Fibroblast of skin of back (primary cell): ENCODE data around the gene HPS3.
"Not testable (repeated sequence)": the region's sequence is repeated elsewhere in the genome, so short reads cannot be mapped to it uniquely, and the experiment has no call there.

Source experiments
- DNase-seq: peaks from one replicate; pipeline ENCODE4 v3.0.0-alpha.2; 2013

HPS3 gene

DNA sequence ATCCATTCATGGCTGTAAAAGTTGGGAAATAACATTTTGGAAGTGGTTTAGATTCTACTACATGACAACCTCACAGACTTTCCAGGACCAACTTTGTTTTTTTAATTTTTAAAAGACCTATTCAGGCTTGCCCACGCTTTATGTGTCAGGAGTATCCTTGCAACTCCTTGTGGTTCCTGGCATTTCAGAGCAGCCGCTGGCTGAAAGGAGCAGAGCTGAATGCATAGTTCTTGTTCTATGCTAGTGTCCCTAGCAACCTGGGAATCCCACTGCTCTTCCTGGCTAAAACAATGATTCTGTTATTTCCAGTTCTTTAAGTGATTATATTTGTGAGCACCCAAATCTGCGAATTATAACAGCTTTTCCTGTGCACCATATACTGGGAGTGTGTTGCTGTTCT is 57.3 kb downstream of the HPS3 start:
- no peak for DNase-seq

DNA sequence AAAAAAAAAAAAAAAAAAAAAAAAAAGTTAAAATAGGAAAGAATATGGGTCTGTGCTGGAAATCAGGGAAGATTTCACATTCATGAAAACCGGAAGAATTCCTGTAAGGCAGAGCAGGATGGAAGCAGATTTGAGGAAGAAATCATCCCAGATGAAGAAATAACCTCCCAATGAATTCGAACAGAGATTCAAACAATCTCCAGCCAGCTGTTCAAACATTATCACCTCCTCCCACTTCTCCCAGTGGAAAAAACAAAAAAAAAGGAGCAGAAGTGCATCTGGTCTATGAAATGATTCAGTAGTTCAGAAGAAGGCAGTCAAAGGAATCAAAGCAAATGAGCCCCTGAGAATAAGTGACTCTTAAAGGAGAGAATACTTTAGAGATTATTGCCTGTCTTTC is 59.1 kb downstream of the HPS3 start:
- no peak for DNase-seq

DNA sequence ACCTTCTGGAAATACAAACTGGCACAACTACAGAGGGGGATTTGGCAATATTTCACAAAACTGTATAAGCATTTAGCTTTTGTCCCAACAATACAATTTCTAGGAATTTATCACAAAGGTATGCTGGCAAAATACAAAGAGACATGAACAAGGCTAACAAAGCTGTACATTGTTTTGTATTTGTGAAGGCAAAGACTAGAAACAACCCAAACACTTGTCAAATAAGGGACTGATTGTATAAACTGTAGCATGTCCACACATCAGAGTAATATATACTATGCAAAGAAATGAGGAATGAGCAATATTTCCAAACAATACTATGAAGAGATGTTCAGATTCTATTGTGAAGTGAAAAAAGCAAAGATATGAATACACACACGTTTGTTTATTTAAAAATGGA is 65.8 kb downstream of the HPS3 start:
- DNase-seq: no peak

DNA sequence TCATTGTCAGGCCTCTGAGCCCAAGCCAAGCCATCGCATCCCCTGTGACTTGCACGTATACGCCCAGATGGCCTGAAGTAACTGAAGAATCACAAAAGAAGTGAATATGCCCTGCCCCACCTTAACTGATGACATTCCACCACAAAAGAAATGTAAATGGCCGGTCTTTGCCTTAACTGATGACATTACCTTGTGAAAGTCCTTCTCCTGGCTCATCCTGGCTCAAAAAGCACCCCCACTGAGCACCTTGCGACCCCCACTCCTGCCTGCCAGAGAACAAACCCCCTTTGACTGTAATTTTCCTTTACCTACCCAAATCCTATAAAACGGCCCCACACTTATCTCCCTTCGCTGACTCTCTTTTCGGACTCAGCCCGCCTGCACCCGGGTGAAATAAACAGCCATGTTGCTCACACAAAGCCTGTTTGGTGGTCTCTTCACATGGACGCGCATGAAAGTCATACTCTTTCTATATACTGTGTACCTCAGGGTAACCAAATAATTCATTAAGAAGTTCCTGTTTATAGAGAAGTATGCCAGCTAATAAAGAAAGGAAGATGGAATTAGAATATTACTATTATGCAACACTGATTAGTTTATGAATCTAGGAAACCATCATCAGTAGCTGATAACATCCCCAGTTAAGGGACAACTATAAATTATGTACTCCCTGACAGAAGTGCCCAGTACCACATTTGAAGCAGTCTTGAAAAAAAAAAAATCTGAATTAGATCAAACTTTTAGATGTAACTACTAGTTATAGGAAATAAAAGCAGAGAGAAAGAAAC is 67.6 kb downstream of the HPS3 start:
- DNase-seq: not testable (repeated sequence)

DNA sequence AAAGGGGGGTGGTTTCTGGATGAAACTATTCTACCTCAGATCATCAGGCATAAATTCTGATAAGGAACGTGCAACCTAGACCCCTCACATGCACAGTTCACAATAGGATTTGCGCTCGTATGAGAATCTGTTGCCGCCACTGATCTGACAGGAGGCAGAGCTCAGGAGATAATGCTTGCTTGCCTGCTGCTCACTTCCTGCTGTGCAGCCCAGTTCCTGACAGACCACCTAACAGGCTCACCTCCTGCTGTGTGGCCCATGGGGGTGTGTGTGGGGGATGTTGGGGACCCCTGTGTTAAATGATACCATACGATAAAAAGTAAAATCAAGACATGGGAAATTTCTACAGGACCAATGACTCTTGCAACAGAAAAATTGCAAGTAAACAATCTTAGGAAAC is 68.2 kb downstream of the HPS3 start:
- DNase-seq: no peak

DNA sequence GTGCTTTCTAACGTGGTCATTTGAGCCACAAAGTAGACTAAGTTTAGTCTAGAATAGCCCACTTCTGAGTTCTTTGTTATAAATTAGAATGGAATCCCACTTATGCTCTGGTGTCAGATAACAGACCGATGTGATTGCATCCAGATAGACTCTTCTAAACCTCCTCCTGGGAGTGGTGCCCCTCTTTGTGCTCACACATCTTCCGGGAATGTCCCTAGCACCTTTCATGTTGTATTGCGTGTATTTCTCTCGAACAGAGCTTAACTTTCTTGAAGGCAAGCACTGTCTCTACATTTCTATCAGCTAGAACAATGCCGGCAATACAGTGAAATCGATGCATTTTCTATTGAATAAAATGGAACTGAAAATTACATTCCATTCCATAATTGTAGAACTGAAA is 69.2 kb downstream of the HPS3 start:
- DNase-seq: peak; percentile 58

DNA sequence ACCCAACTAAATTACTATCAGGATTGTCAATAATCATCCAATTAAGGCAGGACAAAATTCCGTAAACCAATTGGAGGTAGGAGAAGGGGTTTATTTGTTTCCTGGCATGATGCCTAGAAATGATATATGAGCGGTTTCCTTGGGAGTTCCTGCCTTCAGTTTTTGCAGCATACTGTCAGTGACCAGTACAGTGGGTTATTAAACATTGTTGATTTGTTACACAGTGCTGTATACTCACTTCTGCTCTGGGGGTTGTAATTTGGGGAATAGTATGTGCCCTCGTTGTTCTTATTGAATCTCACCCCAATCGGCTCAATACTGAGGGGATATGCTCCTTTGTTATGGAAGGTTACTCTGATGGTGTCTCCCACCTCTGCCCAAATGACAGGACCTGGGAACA is 70.0 kb downstream of the HPS3 start:
- DNase-seq: peak; percentile 28

DNA sequence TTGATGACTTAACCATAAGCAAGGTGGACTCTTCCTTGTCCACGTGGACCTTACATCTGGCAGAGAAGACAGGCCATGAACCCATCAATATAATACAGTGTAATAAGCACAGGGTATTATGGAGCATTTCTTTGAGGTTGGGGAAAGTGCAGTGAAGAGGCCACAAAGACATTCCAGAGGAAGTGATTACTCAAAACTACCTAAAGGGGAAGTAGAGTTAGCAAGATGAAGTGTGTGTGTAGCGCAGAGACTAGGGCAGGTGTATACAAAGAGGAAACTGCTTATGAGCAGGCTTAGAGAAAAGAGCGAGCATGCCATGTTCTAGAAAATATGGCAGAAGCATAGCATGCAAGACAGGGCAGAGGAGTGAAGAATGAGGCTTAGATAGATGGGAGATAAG is 74.3 kb downstream of the HPS3 start:
- no peak for DNase-seq

DNA sequence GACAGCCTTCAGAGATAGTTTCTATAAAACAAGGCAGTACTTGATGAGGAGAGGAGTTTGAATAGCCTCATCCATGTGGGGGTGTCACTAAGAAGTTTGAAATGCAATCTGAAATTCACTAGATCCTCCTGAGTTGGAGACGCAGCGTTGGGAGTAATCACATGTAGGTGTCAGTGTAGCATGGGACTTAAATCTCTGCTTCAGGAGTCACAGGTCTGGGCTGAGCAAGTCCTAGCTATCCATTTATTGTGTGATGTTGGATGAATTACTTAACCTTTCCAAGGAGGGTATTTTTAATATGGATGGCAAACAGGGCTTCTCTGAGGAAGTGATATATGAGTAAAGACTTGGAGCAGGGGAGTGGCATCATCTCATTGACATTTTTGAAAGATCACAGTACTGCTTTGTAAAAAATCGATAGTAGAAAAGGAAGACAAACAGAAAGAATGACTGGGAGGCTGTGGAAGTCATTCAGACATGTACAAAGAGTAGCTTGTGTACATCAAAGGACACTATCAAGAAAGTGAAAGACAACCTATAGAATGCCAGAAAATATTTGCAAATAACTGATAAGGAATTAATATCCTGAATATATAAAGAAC is 75.1 kb downstream of the HPS3 start:
- no peak for DNase-seq

DNA sequence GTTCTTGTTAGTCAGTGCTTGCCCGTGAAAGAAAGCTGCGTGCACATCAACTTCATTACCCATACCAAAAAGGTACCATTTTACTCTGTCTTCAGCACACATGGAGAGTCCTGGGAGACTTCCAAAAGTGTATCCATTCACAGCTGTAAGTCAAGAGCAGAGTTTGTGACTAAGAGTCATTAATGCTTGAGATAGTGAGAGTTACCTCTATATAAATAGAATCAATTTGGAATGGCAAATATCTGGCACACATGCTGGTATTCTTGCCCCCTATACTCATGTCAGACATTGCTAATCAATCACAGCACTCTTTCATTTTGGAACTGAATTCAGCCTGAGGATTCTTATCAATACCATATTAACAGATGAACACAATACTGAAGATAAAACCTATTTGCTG is 78.0 kb downstream of the HPS3 start:
- no peak for DNase-seq

DNA sequence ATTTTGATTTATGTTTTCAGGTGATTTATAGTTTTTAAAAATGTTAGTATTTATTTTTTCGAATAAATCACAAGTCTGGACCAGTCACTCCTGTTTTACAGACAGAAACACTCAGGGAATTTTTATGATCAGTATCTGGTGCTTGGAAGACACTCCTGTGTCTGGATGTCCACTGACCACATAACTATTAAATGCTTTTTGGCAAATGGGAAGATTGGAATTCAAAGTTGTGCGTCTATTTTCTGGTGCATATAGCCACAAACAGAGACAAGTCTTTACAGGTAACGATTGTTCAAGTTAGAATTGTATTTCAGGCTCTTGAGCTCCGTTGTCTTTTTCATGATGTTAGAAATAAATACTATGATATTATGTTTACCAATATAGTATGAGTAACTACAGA is 80.0 kb downstream of the HPS3 start:
- DNase-seq: no peak

DNA sequence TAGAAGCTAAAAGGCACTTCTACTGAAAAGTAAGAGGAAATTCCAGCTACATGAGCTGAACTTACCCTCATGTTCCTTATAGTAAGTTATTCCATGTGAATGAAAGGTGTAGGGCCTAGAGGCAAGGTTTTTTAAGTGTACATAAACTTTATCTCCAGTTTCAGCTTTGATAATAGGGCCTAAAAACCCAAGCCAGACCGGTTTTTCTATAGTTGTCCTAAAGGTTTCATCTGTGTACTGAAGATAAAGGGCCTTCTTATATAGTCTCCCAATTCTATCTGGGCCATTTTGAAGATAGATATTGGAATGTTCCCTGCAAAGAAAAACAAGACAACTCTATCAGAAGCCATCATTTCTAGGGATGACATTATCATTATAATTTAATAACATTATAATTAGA is 82.9 kb downstream of the HPS3 start:
- no peak for DNase-seq

DNA sequence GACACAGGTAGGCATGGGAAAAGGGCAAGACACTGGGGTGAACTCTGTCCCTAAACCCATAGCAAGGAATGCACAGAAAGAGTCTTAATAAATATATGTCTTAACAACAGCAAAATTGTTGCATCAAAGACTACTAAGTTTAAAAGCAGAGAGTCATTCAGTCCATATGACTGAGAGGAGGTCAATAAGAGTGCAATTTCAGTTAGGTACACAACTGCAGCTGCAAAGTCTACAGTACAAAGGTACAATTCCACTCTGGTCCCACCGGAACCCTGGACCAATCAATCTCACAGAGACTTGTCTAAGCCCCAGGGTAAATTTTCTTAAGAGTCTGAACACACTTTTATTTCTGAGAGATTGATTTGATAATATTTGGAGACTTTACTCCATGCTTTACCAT is 85.3 kb downstream of the HPS3 start:
- no peak for DNase-seq

DNA sequence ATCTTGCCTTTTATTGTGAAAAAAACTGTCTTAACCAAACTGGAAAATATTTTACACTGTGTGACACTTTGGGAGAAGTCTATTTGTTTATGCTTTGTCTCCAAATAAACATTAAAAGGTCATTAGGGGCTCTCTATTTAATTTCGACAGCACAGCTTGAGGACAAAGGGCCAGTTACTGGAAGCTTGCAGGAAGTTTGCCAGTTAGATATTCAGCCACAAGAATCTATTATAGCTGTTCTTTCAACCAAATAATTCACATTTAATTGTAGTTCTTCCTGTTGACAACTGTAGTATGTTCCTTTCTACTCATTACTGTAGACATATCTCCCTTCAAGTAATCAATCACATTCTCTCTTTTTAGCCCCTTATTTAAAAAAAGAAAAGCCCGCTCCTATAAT is 86.1 kb downstream of the HPS3 start:
- no peak for DNase-seq

DNA sequence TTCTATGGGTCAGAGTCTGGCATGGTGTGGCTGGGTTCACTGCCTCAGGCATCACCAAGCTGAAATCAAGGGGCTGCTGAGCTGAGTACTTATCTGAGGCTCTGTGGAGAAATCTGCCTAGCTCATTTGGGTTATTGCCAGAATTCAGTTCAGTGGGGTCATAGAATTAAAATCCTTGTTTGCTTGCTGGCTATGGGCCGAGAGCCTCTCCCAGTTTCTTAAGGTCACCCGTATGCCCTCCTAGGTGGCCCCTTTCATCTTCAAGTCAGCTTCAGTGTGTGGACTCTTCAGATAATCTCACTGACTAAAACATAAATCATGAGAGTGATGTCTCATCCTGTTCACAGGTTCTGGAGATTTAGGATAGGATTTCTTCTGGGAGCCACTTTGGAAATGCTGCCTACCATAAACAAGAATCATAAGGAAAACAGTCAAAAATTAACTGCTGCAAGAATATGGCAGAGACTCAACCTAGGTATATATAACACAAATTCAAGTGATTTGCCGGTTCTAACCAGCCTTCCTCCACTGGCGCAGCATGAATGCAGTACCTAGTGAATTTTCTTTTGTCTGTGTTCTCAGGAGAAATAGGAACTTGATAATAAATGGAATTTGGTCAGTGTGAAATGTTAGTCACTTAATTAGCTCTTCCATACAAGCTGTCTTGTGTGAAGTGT is 86.9 kb downstream of the HPS3 start:
- DNase-seq: no peak

DNA sequence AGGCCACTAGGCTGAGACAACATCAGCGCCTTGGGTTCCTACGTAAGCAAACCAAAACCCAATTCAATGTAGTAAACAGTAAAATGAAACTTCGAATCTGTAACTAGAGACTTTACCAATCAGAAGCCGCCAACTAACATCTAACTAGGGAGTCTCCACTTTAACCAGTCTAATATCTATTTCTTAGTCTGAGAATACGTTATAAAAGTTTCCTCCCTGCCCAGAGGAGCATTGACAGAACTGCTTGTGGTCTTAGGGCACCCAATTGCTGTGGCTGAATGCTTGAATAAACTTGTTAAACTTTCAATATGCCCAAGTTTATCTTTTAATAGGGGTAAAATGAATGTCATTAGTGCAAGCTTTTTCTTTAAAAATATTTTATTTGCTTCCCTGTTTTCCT is 87.9 kb downstream of the HPS3 start:
- DNase-seq: no peak

DNA sequence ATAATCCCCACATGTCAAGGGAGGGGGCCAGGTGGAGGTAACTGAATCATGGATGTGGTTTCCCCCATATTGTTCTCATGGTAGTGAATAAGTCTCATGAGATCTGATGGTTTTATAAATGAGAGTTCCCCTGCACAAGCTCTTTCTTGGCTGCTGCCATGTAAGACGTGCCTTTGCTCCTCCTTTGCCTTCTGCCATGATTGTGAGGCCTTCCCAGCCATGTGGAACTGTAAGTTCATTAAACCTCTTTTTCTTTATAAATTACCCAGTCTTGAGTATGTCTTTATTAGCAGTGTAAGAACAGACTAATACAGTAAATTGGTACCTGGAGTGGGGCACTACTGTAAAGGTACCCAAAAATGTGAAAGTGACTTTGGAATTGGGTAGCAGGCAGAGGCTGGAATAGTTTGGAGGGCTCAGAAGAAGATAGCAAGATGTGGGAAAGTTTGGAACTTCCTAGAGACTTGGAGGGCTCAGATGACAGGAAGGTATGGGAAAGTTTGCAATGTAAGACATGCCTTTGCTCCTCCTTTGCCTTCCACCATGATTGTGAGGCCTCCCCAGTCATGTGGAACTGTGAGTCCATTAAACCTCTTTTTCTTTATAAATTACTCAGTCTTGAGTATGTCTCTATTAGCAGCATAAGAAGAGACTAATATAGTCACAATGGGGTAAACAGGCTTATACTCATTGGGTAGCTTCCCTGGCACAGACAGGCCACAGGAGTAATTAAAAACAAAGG is 90.1 kb downstream of the HPS3 start:
- not testable (repeated sequence) for DNase-seq

DNA sequence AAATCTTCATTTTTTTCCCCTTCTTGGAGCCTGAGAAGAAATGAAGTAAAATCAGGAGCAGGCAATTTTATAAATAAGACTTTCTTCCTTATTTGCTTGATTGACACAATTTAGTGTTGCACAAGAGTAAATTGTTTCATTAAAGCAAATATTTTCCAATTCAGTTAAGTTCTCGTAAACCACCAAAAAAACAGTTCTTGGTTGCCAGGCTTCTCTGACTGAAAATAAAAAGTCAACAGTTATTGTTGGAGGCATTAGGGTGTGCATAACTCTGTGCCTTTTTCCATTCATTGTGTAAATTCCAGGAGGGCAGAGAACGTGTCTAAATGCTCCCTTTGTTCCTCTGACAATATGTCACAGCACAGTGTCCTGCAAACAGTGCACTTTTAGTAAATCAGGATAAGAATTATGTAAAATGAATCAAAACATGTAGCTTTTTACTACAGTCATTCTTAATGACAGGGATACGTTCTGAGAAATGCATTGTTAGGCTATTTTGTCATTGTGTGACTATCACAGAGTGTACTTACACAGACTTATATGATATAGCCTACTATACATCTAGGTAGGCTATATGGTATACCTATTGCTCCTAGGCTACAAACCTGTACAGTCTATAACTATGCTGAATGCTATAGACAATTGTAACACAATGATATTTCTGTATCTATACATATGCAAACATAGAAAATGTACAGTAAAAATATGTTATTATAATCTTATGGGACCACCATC is 92.5 kb downstream of the HPS3 start, which contains the start of gene CP:
CP (minus strand) TSS at position 47 of the 735 bp plus-strand sequence; CDS start at position 10, 37 bp downstream.
- DNase-seq: no peak
